C4-2B (cell line): ENCODE results near the gene CACNA2D3.

Experiments used
- H3K27ac ChIP-seq: fragments of 450-650 bp; 2 replicates; pipeline ENCODE4 v1.5.1; 2017
- ZFX ChIP-seq: fragments of 450-650 bp; IDR thresholded peaks from 2 replicates; pipeline ENCODE4 v1.6.1; 2017
- TF ChIP-seq, protein P1 (sequence below): fragments of 450-650 bp; conservative IDR thresholded peaks from 2 replicates; pipeline ENCODE4 v1.5.1; 2017; ENCODE audit warnings: mild to moderate bottlenecking

CACNA2D3 gene

GRCh38 chr3:54642147-54642546, 519.8 kb downstream of the CACNA2D3 start:
- no peak for TF ChIP-seq ZFX
- TF ChIP-seq, protein P1, sequence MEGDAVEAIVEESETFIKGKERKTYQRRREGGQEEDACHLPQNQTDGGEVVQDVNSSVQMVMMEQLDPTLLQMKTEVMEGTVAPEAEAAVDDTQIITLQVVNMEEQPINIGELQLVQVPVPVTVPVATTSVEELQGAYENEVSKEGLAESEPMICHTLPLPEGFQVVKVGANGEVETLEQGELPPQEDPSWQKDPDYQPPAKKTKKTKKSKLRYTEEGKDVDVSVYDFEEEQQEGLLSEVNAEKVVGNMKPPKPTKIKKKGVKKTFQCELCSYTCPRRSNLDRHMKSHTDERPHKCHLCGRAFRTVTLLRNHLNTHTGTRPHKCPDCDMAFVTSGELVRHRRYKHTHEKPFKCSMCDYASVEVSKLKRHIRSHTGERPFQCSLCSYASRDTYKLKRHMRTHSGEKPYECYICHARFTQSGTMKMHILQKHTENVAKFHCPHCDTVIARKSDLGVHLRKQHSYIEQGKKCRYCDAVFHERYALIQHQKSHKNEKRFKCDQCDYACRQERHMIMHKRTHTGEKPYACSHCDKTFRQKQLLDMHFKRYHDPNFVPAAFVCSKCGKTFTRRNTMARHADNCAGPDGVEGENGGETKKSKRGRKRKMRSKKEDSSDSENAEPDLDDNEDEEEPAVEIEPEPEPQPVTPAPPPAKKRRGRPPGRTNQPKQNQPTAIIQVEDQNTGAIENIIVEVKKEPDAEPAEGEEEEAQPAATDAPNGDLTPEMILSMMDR: no peak
- H3K27ac ChIP-seq: no peak overlapping the region

DNA sequence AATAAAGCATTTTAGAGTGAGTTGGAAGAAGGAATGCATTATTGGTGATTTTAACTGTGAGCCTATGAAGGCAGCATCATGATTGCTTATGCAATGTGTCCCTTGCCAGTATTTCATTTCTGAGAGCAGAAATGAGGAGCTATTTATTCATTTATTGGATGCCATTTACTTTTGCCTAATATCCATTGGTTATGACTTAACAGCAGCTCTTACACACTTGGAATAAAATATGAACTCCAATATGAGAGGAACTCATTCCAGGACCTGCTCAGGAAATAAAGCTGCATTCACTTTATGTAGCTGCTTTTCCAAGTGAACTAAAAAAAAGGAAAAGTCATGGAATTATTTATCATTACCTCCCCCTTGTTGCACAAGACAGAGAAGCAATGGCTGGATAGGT, 525.4 kb downstream of the CACNA2D3 start:
- H3K27ac ChIP-seq: no peak overlapping the region
- no peak for TF ChIP-seq ZFX
- TF ChIP-seq, protein P1: no peak

DNA sequence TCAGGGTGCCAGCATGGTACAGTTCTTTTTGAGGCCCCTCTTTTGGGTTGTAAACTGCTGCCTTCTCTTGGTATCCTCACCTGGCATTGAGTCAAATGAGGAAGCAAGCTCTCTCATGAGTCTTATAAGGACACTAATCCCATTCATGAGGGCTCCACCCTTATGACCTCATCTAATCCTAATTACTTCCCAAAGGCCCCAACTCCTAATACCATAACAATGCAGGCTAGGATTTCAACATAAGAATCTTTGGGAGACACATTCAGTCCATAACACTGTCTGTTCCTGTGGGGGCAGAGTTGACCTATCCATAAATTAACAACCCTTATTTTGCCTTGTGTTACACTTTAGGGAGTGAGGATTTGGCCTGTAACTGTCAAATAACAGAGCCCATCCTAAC, 527.2 kb downstream of the CACNA2D3 start:
- H3K27ac ChIP-seq: no peak overlapping the region
- no peak for TF ChIP-seq ZFX
- TF ChIP-seq, protein P1: no peak

DNA sequence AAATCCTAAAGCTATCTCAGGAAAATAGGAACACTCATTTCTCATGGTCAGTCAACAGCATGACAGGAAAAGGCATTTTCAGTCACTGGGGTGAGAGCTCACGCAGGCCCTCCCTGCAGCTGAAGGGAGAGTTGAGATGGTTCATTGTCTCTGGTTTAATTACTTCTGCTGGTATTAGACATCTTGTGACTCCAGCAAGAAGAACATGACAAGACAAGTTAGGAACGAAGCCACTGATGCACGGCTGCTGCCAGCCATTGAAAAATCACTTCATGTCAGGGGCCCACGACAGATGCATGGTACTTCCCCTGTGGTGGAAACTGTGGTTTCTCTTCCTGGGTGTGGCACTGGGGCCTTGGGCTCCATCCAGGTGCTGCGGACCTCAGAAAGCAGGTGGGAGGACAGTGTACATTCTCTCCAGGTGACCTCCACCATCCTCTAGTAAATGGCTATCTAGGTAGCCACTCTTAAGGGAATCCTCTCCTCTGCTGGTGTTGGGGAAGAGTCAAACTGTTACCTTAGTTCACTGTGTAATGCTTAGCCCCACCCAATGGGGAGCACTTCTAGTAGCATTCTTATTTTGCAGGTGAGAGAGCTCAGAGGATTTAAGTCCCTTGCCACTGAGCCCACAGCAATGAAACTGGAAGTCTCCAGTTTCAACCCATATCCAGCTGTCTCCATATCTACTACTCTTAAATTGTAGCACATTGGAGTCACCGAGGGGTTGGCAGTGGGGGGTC, 531.3 kb downstream of the CACNA2D3 start:
- TF ChIP-seq ZFX: no peak
- TF ChIP-seq, protein P1: no peak
- no peak overlapping the region for H3K27ac ChIP-seq

DNA sequence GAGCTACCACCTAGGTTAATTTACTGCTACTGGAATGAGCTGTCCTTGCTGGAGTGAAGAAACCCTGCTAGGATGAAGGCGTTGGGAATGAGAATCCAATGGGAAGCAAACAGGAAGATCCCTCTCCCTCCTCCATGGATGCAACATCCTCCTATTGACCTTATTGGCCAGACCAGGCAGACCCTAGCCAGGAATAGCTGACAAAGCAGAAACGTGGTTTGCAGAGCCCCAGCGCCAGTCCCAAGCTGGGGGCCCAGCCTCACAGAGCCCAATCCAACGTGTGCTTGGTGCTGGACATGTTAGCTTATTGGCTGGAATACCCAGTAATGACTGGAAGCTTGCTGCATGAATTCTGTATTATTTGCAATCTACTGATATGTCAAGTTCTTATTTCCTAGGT, 532.4 kb downstream of the CACNA2D3 start:
- no peak for TF ChIP-seq ZFX
- TF ChIP-seq, protein P1: no peak

DNA sequence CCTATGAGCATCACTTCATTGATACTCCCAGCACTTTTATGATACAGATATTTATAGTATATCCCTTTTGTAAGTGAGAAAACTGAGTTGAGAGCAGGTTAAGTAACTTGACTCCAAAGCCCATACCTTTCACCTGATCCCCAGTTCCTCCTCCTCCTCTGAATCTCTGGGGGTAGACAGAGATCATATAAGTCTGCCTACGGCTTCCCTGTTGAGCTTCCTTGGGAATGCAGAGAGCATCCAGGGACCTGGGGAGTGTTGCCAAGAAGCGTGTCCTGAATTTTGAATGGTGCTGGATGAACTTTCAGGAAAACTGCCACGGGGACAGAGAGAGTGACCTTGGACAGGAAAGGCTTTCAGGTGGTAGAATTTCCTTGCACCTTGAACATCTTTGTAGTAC, 537.0 kb downstream of the CACNA2D3 start:
- TF ChIP-seq, protein P1: no peak
- no peak for TF ChIP-seq ZFX
- no peak overlapping the region; the same call in 1 of the 2 replicates for H3K27ac ChIP-seq

More for the DNA sequence above, 532.4 kb downstream of the CACNA2D3 start:
- H3K27ac ChIP-seq: no peak overlapping the region

DNA sequence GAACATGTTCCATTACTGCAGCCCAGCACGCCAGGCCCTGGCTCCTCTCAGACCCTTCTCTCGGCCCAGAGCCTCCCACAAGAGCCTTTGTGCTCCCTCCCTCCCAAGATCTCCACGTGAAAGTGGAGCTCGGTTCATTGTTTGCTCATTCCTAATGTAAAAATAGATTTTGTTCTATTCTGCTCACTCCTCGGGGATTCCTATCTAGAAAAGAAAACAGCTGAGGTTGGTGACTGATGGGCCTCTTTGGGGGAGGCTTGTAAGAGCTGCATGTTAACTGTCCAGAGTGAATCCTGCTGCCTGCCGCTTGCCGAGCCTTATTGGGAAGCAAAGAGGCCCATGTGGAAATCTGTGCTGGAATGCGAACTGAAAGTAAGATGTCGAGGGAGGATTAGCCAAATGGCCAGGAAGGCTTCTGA, 538.4 kb downstream of the CACNA2D3 start:
- no peak overlapping the region for H3K27ac ChIP-seq
- TF ChIP-seq ZFX: no peak
- TF ChIP-seq, protein P1: no peak
